GM18517 (cell line): ENCODE results near the gene ZFP36L1.

ENCODE experiments used
- ATAC-seq: cut with Tn5 transposase; IDR thresholded peaks from one replicate; pipeline ENCODE4 v1.9.1; 2021; ENCODE audit warnings: mild to moderate bottlenecking, moderate library complexity; ENCODE audit not compliant: unreplicated experiment

ZFP36L1 gene, protein sequence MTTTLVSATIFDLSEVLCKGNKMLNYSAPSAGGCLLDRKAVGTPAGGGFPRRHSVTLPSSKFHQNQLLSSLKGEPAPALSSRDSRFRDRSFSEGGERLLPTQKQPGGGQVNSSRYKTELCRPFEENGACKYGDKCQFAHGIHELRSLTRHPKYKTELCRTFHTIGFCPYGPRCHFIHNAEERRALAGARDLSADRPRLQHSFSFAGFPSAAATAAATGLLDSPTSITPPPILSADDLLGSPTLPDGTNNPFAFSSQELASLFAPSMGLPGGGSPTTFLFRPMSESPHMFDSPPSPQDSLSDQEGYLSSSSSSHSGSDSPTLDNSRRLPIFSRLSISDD

DNA sequence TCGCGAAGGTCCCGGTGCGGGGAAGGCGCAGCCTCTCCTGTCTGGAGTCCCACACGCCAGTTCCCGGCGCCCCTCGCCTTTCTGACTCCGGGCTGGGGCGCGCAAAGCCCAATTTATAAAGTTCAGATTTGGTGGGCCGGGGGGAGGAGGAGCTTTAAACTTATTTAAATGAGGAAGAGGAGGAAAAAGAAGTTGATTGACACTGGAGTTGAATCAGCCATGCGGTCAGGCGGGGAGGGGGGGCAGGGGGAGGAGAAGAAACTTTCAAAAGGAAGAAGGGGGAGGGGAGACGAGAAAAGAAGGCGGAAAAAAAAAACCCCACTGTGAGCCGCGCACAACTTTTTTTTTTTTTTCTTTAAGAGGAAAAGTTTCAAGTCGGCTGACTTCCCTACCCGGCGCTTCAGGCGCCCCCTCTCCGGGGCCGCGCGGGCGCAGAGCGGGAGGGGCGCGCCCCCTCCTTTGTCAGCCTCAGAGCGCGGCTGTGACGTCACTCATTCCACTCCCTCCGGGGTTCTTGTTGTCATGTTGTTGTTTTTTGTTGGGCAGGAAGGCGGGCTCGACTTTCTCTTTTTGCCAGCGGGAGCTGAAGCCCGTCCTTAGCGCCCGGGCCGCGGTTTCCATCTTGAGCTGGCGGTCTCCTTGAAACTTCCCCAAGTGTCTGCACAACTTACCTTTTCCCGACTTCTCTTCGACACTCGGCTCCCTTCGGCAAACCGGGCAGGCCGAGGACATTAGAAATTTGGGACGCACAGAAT, at the start of gene ZFP36L1:
Gene ZFP36L1, minus strand, starts transcription at position 89 of the 755 bp plus-strand sequence. CDS start 129 bp downstream, outside the sequence.
- ATAC-seq: peak; percentile 29

DNA sequence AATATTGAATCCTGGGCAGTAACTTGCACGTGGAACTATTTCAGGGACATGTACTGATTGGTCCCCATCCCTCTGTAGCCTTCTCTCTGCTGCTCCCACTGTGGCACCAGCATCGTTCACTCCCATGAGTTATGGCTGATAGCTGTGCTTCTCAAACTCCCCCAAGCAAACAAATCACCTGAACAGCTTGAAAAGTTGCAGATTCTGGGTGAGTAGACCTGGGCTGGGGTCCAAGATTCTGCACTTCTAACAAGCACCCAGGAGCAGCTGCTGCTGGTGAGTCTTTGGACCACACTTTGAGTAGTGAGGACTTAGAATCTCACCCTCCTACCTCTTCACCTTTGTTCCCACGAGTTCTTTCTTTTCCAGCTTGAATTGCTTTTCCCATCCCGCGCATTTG, 49.4 kb upstream of the ZFP36L1 start:
- no peak for ATAC-seq

DNA sequence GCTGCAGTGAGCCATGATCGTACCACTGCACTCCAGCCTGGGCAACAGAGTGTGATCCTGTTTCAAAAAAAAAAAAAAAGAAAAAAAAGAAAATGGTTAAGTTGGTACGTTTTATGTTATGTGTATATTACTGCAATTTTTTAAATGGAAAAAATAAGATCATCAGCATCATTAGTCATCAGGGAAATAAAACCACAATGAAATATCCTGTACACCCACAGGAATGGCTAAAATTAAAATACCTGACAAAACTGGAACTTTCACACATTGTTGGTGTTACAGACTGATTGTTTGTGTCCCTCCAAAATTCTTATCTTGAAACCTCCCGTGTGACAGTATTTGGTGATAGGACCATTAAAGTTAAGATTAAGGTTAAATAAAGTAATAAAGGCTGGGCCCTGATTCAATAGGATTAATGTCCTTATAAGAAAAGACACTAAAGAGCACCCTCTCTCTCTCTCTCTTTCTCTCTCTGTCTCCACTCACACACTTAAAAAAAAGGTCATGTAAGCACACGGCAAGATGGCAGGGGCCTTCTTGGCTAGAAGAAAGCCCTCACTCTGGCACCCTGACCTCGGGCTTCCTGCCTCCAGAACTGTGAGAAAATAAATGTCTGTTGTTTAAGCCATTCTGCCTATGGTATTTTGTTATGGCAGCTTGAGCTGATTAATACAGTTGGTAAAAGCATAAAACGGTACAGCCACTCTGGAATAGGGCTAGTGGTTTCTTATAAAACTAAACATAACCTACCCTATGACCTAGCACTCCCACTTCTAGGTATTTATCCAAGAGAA, 48.3 kb upstream of the ZFP36L1 start:
- ATAC-seq: no peak

DNA sequence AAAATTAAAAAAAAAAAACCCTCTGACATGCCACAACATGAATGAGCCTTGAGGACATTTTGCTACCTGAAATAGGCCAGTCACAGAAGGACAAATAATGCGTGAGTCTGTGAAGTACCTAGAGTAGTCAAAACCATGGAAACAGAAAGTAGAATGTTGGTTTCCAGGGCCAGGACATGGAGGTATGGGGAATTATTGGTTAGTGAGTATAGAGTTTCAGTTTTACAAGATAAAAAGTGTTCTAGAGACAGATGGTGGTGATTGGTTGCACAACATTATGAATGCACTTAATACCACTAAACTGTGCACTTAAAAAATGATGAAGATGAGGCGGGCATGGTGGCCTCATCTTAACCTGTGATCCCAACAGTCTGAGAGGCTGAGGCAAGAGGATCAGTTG, 47.6 kb upstream of the ZFP36L1 start:
- no peak for ATAC-seq

DNA sequence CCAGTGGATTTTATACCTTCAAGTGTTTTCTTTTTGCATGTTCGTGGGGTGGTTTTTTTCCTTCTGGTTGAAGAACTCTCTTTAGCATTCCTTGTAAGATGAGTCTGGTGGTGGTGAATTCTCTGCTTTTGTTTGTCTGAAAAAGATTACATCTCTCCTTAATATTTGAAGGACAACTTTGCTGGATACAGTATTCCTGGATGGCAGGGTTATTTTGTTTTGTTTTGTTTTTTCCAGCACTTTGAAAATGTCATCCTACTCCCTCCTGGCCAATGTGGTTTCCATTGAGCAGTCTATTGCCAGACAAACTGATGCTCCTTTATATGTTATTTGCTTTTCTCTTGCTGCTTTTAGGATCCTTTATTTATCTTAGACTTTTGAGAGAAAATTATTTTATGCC, 43.2 kb upstream of the ZFP36L1 start:
- ATAC-seq: no peak

DNA sequence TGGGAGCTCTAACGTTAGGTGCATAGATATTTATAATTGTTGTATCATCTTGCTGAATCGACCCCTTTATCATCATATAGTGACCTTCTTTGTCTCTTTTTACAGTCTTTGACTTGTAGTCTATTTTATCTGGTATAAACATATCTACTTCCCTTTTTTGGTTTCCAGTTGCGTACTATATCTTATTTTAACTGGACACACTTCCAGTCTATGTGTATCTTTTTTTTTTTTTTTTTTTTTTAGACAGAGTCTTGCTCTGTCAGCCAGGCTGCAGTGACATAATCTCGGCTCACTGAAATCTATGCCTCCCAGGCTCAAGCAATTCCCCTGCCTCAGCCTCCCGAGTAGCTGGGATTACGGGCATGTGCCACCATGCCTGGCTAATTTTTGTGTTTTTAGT, 41.9 kb upstream of the ZFP36L1 start:
- no peak for ATAC-seq

DNA sequence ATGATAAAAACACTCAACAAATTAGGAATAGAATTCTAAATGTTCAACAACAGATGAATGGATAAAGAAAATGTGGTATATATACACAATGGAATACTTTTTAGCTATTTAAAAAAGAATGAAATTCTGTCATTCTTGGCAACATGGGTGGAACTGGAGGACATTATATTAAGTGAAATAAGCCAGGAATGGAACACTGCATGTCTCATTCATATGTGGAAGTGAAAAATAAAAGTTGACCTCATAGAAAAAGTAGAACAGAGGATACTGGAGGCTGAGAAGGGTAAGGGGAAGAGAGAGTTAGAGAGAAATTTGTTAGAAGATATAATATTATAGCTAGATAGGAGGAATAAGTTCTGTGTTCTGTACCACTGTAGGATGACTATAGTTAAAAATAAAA, 35.8 kb upstream of the ZFP36L1 start:
- no peak for ATAC-seq

DNA sequence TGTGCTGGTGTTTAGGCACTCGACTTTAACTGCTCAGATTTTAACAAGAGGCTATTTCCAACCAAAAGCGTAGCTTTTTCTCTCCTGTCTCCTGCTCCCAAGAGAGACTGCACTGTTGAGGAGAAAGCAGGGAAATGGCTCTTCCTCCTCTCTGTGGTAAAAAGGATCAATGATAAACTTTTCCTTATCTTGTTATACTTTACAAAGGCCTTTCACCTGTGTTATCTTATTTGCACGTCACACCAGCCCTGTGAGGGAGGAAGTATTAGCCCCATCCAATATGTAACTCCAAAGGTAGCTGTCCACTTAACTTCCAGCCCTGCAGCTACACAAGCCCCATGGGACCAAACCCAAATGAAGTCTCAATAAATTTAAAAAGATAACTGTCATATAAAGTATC, 32.9 kb upstream of the ZFP36L1 start:
- no peak for ATAC-seq

DNA sequence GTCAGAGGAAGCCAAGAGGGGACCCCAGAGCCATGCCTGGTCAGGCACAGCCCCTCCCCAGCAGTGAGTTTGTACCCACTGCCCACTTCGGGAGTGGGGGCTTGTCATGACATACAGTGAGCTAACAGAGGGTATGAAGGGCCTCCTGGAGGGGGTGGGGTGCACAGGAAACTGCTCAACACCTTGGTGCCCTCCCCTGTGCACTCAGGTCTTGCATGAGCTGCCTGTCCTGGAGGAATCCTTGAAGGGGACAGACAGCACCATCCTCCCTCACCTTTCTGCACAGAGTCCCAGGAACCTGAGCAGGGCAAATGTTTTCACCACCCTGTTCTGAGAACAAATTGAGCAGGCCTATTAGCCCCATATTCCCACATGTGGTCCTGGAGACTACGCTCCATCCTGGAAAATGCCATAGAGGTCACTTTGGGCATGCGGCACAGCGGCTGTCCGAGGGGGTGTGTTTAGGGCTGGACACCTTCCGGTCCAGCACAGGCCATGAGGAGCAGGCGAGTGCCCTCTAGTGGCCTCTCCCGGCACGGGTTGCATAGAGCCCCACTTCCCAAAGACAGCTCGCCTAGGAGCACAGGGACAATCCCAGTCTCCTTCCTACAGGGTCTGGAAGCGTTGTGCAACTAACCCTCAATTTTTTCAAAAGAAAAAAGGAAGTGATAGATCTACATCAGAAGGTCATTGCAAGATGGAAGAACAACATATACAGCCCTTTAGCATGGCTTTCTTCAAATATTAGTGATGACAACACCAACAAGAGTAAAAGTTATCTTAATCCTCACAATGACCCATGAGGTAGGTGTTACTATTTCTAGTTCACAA, 31.9 kb upstream of the ZFP36L1 start:
- no peak for ATAC-seq

DNA sequence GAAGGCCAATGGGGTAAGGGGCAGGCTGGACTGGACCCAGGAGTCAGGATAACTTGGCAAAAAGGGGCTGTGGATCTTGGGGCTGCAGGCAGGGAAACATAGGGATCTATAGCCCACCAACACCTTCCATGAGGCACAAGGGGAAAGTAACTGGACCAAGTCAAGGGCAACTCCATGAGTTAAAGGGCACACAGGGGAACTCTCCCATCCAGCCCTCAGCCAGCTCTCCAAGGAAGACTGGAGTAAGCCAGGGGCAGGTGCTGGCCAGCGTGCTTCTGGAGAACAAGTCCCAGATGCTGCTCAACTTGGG, 31.3 kb upstream of the ZFP36L1 start:
- ATAC-seq: no peak

DNA sequence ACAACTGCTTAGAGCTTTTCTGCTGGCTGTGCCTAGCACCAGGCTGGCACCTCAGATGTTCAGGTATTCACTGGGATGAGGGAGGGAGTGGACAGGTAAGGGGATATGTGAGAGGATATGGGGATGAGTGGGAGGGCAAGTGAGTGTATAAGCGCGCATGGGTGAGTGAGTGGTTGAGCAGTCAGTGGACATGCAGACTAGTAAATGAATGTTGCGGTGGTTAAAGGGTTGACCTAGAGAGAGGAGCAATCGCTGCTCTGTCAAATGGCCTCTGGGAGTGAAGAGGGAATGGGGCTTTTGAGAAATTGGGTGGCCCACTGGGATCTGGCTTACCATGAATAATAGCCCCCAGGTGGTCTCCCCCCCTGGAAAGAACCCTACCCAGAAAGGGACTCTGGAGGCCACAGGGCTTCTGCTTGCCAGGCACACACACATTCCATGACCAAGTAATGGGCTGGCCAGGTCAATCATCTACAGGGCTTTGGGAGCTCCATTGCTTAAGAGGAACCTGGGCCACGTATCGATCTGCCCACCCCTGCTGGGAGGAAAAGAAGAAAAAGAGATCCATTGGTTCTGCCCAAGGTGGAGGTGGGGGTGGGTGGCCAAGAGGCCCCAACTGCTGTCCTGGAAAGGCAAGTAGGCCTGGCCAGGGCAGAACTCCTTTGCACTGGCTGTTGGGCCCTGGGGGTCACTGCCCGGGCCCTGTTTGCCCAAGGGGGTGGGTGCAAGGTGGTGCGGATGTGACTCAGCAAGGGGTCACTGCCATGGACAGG, 30.8 kb upstream of the ZFP36L1 start:
- no peak for ATAC-seq

DNA sequence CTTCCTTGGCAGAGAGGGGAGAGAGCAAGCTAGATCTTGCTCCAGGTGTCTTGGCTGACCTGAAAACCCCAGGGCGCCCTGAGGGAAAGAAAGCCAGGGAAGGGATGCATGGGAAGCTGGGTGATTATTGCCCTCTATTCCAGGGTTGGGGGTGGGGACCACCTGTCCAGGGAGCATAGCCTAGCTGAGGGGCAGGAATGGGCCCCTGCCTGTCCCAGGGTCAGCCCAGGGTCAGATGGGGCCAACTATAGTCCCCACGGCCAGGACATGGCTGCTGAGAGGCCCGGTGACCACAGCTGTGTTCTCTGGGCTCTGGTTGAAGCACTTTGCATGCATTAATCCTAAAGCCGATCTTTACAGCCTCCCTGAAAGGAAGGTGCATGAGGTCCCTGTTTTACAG, 30.1 kb upstream of the ZFP36L1 start:
- ATAC-seq: no peak

DNA sequence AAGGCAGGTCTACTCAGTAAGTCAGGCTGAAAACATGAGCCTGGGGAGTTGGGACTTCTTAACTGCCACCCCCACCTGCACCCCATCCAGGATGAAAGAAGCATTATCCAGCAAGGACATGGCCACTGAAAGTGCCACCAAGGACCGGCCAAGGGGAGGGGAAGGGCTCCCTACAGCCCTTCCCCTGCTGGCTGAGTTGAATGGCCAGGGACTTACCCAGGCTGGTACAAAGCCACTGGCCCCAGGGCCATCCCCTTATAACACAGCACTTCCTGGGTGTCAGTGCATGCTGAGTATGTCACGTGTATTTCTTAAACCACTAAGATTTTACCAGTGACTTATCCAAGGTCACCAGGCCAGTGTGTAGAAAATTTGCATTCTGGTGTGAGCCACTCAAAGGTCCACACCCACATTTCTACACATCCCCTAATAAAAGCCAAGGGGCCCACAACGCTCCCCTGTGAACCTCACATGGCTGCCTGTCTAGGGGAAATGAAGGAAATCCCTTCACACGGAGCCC, 29.3 kb upstream of the ZFP36L1 start:
- peak; percentile 72 for ATAC-seq

DNA sequence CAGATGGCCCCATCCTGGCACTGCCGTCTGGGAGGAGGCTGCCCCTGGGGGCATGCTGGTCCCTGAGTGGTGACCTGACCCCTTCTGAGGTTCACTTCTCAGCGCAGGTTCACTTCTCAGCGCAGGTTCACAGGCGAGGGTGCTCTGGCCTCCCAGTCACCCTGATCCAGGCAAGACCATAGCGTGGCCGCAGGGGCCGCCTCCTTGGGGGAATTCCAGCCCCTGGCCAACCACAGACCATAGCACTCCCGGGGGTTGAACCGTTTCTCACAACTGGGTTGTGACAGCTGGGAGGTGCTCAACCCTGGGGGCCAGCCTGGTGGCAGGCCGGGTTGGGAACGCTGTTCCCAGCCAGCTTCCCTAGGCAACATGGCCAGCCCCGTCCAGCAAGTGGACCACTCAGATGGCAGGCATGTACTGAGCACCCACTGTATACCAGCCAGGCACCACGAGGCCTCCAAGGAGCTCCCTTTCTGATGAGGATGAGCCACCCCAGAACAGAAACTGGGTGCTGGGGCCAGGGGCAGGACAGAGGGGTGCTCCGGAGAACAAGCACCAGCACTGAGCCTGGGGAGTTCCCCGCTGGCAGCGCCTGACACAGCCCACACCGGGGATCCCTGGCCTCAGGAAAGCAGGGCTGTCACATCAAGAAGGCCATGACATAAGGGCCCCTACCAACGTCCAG, 28.3 kb upstream of the ZFP36L1 start:
- no peak for ATAC-seq

DNA sequence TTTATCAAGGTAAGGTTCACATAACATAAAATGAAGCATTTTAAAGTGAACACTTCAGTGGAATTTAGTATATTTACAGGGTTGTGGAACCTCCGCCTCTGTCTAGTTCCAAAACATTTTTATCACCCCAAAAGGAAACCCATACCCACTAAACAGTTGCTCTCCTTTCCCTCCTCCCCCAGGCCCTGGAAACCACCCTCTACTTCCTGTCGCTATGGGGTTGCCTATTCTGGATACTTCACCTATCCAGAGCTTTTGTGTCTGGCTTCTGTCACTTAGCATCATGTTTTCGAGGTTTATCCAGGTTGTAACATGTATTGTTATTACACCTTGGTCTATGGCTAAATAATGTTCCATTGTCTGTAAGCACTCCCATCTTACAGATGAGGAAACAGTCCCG, 27.7 kb upstream of the ZFP36L1 start:
- ATAC-seq: no peak

DNA sequence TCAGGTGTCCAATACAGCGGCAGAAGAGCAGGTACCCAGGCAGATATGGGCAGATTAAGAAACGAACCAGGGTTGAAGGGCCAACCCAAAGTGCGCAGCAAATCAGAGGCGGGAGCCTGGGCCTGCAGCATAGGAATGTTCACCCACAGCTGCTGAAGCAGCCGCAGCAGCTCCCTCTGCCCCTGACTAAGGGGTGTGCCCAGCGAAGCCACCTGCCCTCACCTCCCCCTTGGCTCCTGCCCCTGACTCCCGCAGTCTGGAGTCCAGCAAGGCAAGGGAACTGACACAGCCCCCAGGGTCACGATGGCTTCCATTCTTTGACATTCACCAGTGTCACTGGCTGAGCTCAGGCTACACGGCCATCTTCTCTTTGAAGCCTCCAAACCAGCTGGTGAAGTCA, 27.3 kb upstream of the ZFP36L1 start:
- no peak for ATAC-seq

DNA sequence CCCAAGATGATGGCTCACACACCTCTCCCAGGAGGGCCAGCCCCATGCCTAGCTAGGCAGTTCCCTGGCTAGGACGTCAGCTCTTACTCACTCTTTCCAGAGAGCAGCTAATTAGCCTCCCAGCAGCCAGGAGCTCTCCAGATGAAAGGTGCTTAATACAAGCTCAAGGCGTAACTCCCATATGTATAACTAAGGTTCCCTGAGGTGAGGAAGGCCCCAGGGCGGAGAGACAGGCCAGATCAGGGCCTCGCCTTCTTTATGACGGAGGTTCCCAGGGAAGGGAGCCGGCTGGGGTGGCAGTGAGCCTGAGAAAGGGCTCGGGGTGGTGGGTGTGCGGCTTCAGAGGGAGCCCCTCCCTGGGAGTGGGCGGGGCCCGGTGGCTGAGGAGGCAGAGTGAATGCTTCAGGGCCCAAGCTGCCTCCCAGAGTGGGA, 26.4 kb upstream of the ZFP36L1 start:
- ATAC-seq: no peak

DNA sequence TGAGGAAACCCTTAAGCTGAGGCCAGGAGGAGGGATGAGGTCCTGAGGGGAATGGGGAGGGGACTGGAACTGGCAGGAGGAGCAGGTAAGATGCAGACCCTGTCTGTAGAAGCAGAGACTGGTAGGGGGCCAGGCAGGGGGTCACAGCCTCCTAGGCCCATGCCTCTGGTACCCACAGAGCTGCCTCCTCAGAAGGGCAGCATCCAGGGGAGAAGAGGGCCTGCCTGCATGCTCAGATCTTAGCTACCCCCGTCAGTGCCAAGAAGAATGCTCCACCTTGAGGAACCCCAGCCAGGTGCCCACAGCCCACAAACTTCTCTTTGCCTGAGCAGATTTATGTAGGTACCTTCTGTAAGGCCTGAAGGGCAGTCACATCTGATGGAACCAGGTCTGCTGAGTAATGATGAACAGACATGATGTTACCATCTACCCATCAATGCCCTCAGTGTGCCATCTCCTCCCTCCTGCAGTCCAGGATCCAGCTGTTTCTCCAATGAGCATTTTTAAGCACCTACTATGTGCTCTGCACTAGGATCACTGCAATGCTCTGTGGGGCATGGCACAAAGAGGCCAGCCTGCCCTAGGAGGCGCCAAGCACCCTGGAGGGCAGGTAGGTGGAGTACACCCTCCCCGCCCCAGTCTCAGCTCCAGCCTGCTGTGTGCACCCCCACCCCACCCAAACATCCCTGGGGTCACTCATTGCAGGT, 24.8 kb upstream of the ZFP36L1 start:
- ATAC-seq: no peak

DNA sequence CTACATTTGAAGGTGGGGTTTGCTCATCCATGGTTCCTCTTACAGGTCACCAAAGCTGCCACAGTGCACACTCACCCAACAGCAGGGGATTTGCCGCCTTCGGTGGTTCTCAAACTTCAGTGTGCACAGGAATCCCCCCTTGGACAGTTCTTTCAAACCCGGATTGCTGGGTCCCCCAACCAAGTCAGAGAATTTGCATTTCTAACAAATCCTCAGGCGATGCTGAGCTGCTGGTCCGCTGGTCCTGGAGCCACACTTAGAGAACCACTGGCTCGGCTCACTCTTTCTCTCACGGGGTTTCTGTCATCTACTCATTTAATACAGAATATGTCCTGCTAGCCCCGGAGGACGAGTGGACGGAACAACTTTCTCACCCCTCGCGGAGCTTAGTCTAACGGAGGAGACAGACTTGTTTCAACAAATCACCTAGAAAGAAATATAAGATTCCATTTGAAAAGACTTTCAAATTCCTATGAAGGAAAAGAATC, 24.1 kb upstream of the ZFP36L1 start:
- no peak for ATAC-seq
